SU-DHL-6 (cell line): ENCODE data around the gene FUCA1.

Experiments
- H2AFZ ChIP-seq: fragments of 200-600 bp; sonication (generic); 2 replicates; pipeline ENCODE4 v1.6.1; 2014; ENCODE audit warnings: low read depth, mild to moderate bottlenecking, moderate library complexity, mixed read lengths, antibody characterized with exemption, low read length; ENCODE audit not compliant: severe bottlenecking
- H3F3A ChIP-seq: fragments of 200-600 bp; shearing (Covaris generic); 2 replicates; pipeline ENCODE4 v1.6.0; 2016; ENCODE audit warnings: antibody characterized with exemption, mild to moderate bottlenecking; ENCODE audit not compliant: insufficient read depth
- H3K27ac ChIP-seq: fragments of 200-600 bp; sonication (generic); 2 replicates; pipeline ENCODE4 v1.5.1; 2016; ENCODE audit warnings: low read depth, mild to moderate bottlenecking, low read length, moderate library complexity, mixed read lengths
- H3K27me3 ChIP-seq: fragments of 200-600 bp; sonication (generic), shearing (Covaris generic); 2 replicates; pipeline ENCODE4 v1.6.0; 2014; ENCODE audit warnings: mild to moderate bottlenecking, low read length
- H3K36me3 ChIP-seq: fragments of 200-600 bp; sonication (generic); 2 replicates; pipeline ENCODE4 v1.6.1; 2014; ENCODE audit warnings: mild to moderate bottlenecking, low read length, mixed read lengths
- H3K4me2 ChIP-seq: fragments of 300-600, 200-600 bp; shearing (Covaris generic), sonication (generic); 2 replicates; pipeline ENCODE4 v1.6.0; 2014; ENCODE audit warnings: low read length, low read depth, mild to moderate bottlenecking; ENCODE audit not compliant: poor library complexity, severe bottlenecking
- H3K4me3 ChIP-seq: fragments of 200-600 bp; sonication (generic); 2 replicates; pipeline ENCODE4 v1.5.1; 2014; ENCODE audit warnings: antibody characterized with exemption, low read length, mild to moderate bottlenecking, mixed read lengths; ENCODE audit not compliant: insufficient read depth, poor library complexity, severe bottlenecking
- H3K79me2 ChIP-seq: fragments of 200-600 bp; sonication (generic); 2 replicates; pipeline ENCODE4 v1.6.1; 2014; ENCODE audit warnings: mild to moderate bottlenecking, low read length, moderate library complexity; ENCODE audit not compliant: insufficient read depth
- H3K9ac ChIP-seq: fragments of 200-600 bp; sonication (generic); 2 replicates; pipeline ENCODE4 v1.7.0; 2014; ENCODE audit warnings: mild to moderate bottlenecking, low read length
- H3K9me2 ChIP-seq: fragments of 200-600 bp; sonication (generic); replicated peaks from 2 replicates; pipeline ENCODE4 v1.6.1; 2014; ENCODE audit warnings: low read length; ENCODE audit not compliant: insufficient read depth
- H3K9me3 ChIP-seq: fragments of 200-600 bp; sonication (generic); 2 replicates; pipeline ENCODE4 v1.6.1; 2014; ENCODE audit warnings: low read length, mixed read lengths; ENCODE audit not compliant: insufficient read depth
- H4K20me1 ChIP-seq: fragments of 200-600 bp; sonication (generic); 2 replicates; pipeline ENCODE4 v1.6.1; 2014; ENCODE audit warnings: low read depth, mild to moderate bottlenecking, antibody characterized with exemption, low read length, moderate library complexity, mixed read lengths
- EZH2phosphoT487 ChIP-seq: fragments of 200-600 bp; sonication (generic), shearing (Covaris generic); conservative IDR thresholded peaks from 2 replicates; pipeline ENCODE4 v1.6.1; 2018; ENCODE audit warnings: mild to moderate bottlenecking, antibody characterized with exemption, low read length, moderate library complexity, mixed read lengths
- TF ChIP-seq, protein P1 (sequence below): fragments of 200-600 bp; sonication (generic); IDR thresholded peaks from one replicate; pipeline ENCODE4 v1.5.1; 2017; ENCODE audit warnings: antibody characterized with exemption, mild to moderate bottlenecking, low read length, moderate library complexity; ENCODE audit not compliant: insufficient read depth, poor library complexity, severe bottlenecking

Gene FUCA1

DNA sequence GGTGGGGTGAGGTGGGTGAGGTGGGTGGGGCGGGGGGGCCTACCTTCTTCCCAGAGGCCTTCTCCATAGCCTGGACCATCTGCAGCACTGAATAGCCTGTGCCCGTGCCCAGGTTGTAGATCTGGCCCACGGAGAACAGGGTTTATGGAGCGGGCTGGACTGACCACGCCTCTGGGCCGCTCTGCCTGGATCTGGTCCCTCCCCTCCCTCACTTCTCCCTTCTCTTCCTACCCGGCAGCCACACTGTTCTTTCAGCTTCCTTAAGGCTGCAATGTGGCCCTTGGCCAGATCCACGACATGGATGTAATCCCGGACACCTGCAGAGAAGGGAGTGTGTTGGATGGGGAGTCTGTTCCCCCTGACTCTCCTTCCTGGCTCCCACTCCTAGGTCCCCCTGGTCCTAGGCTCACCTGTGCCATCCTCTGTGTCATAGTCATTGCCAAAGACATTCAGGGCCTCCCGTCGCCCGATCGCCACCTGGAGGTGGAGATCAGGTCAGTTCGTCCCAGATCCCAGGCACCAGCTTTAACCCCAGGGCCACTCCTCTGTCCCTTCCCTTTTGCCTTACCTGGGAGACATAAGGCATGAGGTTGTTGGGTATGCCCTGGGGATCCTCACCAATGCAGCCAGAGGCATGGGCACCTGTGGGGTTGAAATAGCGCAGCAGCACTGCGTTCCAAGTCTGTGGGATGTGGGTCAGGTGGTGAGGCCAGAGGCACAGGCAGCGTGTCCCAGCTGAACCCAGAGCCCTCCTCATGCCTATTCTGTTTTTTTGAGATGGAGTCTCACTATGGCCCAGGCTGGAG, 71.4 kb downstream of the FUCA1 start:
- TF ChIP-seq, protein P1, sequence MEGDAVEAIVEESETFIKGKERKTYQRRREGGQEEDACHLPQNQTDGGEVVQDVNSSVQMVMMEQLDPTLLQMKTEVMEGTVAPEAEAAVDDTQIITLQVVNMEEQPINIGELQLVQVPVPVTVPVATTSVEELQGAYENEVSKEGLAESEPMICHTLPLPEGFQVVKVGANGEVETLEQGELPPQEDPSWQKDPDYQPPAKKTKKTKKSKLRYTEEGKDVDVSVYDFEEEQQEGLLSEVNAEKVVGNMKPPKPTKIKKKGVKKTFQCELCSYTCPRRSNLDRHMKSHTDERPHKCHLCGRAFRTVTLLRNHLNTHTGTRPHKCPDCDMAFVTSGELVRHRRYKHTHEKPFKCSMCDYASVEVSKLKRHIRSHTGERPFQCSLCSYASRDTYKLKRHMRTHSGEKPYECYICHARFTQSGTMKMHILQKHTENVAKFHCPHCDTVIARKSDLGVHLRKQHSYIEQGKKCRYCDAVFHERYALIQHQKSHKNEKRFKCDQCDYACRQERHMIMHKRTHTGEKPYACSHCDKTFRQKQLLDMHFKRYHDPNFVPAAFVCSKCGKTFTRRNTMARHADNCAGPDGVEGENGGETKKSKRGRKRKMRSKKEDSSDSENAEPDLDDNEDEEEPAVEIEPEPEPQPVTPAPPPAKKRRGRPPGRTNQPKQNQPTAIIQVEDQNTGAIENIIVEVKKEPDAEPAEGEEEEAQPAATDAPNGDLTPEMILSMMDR, result no peak
- TF ChIP-seq EZH2phosphoT487, result no peak
- Histone ChIP-seq H4K20me1 (no peaks in the 10 kb centered on the region), H3K27ac (no peak overlapping the region), H3K4me2 (no peak overlapping the region), H3K9ac (no peak overlapping the region), H3K9me2 (no peaks in the 10 kb centered on the region), H3K4me3 (no peak overlapping the region), H3K79me2 (peaks cover 13% of the 10 kb centered on the region), H3F3A (no peaks in the 10 kb centered on the region), H3K27me3 (no peaks in the 10 kb centered on the region), H2AFZ (no peak overlapping the region), H3K36me3 (no peaks in the 10 kb centered on the region), H3K9me3 (no peaks in the 10 kb centered on the region)

GRCh38 chr1:23795676-23796465, 72.2 kb downstream of the FUCA1 start:
- H3K36me3 ChIP-seq, result no peaks in the 10 kb centered on the region
- H4K20me1 ChIP-seq, result no peaks in the 10 kb centered on the region
- no peak overlapping the region for H3K9ac ChIP-seq
- no peak overlapping the region for H3K4me3 ChIP-seq
- H3F3A ChIP-seq, result no peaks in the 10 kb centered on the region
- TF ChIP-seq EZH2phosphoT487, result no peak
- TF ChIP-seq, protein P1, result no peak
- no peak overlapping the region for H3K4me2 ChIP-seq
- H3K9me2 ChIP-seq, result no peaks in the 10 kb centered on the region
- no peaks in the 10 kb centered on the region for H3K27me3 ChIP-seq
- peaks cover 20% of the 10 kb centered on the region for H3K79me2 ChIP-seq
- H3K9me3 ChIP-seq, result no peaks in the 10 kb centered on the region
- H2AFZ ChIP-seq, result no peak overlapping the region
- no peak overlapping the region for H3K27ac ChIP-seq
